Measurements from ENCODE around the gene ASRGL1.
"Not testable (repeated sequence)": the region's sequence is repeated elsewhere in the genome, so short reads cannot be mapped to it uniquely, and the experiment has no call there.

ASRGL1 gene

GRCh38 chr11:62337303-62338181 lies at the start of gene ASRGL1:
Gene ASRGL1, plus strand, starts transcription at chr11:62337448. Its CDS starts 530 bp downstream, at chr11:62337978.
- Histone ChIP-seq H3K4me3 (peak within 1 kb of the TSS; percentile 71), H3K27me3 (peaks cover 60% of the 10 kb centered on the region), H3K27ac (no peak within 1 kb of the TSS), H3K9ac (peak within 1 kb of the TSS; percentile 55; the same call in 1 of the 2 replicates), H4K20me1 (0 out of 2 replicates have a peak, but pooled peaks cover 6% of the 10 kb centered on the region), H3K9me3 (peaks cover 19% of the 10 kb centered on the region), H3K4me1 (peaks cover 36% of the 10 kb centered on the region), H3K4me2 (peak within 1 kb of the TSS; percentile 79), H3K36me3 (no peaks in the 10 kb centered on the region)
- TF ChIP-seq Cebpa-rat (IDR thresholded peaks at IDR 0.05), result no peak

- no peaks in the 10 kb centered on the region for H4K20me1 ChIP-seq
- no peaks in the 10 kb centered on the region for H3K27me3 ChIP-seq
- no peak overlapping the region for H3K27ac ChIP-seq
- H3K9ac ChIP-seq, result no peak overlapping the region
- H3K4me1 ChIP-seq, result no peaks in the 10 kb centered on the region
- H3K4me2 ChIP-seq, result no peak overlapping the region
- TF ChIP-seq Cebpa-rat (IDR thresholded peaks at IDR 0.05), result no peak
- H3K9me3 ChIP-seq, result no peaks in the 10 kb centered on the region
- no peaks in the 10 kb centered on the region for H3K36me3 ChIP-seq
- H3K4me3 ChIP-seq, result no peak overlapping the region
Observed at GRCh38 chr11:62295504-62295903, 41.7 kb upstream of the ASRGL1 start.

GRCh38 chr11:62298975-62299374 lies 38.3 kb upstream of the ASRGL1 start, which contains the start of gene SCGB1D4:
Gene SCGB1D4, minus strand, starts transcription at chr11:62299075. Its CDS starts 65 bp downstream, at chr11:62299010.
- H3K4me1 ChIP-seq, result no peaks in the 10 kb centered on the region
- H3K9ac ChIP-seq, result no peak within 1 kb of the TSS
- H3K4me2 ChIP-seq, result no peak within 1 kb of the TSS
- no peaks in the 10 kb centered on the region for H4K20me1 ChIP-seq
- no peaks in the 10 kb centered on the region for H3K36me3 ChIP-seq
- H3K27ac ChIP-seq, result no peak within 1 kb of the TSS
- TF ChIP-seq Cebpa-rat (IDR thresholded peaks at IDR 0.05), result no peak
- H3K27me3 ChIP-seq, result no peaks in the 10 kb centered on the region
- no peak within 1 kb of the TSS for H3K4me3 ChIP-seq
- no peaks in the 10 kb centered on the region for H3K9me3 ChIP-seq

GRCh38 chr11:62306227-62306626 lies 31.0 kb upstream of the ASRGL1 start:
- Histone ChIP-seq H3K27me3 (no peaks in the 10 kb centered on the region), H3K4me2 (peak overlapping the region; percentile 39), H3K4me3 (no peak overlapping the region), H3K36me3 (no peaks in the 10 kb centered on the region), H3K27ac (no peak overlapping the region), H3K9me3 (peaks cover 23% of the 10 kb centered on the region), H3K4me1 (peaks cover 11% of the 10 kb centered on the region), H4K20me1 (no peaks in the 10 kb centered on the region), H3K9ac (no peak overlapping the region)
- TF ChIP-seq Cebpa-rat (IDR thresholded peaks at IDR 0.05), result no peak

GRCh38 chr11:62307950-62308349 lies 29.3 kb upstream of the ASRGL1 start:
- no peak overlapping the region for H3K27ac ChIP-seq
- H3K9ac ChIP-seq, result no peak overlapping the region
- H3K27me3 ChIP-seq, result no peaks in the 10 kb centered on the region
- H3K9me3 ChIP-seq, result peaks cover 23% of the 10 kb centered on the region
- H4K20me1 ChIP-seq, result no peaks in the 10 kb centered on the region
- no peaks in the 10 kb centered on the region for H3K36me3 ChIP-seq
- H3K4me3 ChIP-seq, result no peak overlapping the region
- H3K4me1 ChIP-seq, result peaks cover 11% of the 10 kb centered on the region
- no peak overlapping the region for H3K4me2 ChIP-seq
- TF ChIP-seq Cebpa-rat (IDR thresholded peaks at IDR 0.05), result no peak

- Histone ChIP-seq H3K9ac (no peak overlapping the region), H4K20me1 (no peaks in the 10 kb centered on the region), H3K4me1 (peaks cover 11% of the 10 kb centered on the region), H3K4me3 (no peak overlapping the region), H3K36me3 (no peaks in the 10 kb centered on the region), H3K4me2 (no peak overlapping the region), H3K9me3 (peaks cover 23% of the 10 kb centered on the region), H3K27me3 (no peaks in the 10 kb centered on the region), H3K27ac (no peak overlapping the region)
- TF ChIP-seq Cebpa-rat (IDR thresholded peaks at IDR 0.05), result no peak
Observed at GRCh38 chr11:62309991-62310390, 27.3 kb upstream of the ASRGL1 start.

- Histone ChIP-seq H4K20me1 (no peaks in the 10 kb centered on the region), H3K36me3 (no peaks in the 10 kb centered on the region), H3K4me3 (no peak overlapping the region), H3K9me3 (no peaks in the 10 kb centered on the region), H3K4me2 (no peak overlapping the region), H3K9ac (no peak overlapping the region), H3K4me1 (no peaks in the 10 kb centered on the region), H3K27ac (no peak overlapping the region), H3K27me3 (no peaks in the 10 kb centered on the region)
- TF ChIP-seq Cebpa-rat (IDR thresholded peaks at IDR 0.05), result no peak
Observed at GRCh38 chr11:62315431-62315830, 21.8 kb upstream of the ASRGL1 start.

- H4K20me1 ChIP-seq, result no peaks in the 10 kb centered on the region
- no peak overlapping the region for H3K4me3 ChIP-seq
- H3K36me3 ChIP-seq, result no peaks in the 10 kb centered on the region
- H3K4me2 ChIP-seq, result no peak overlapping the region
- no peaks in the 10 kb centered on the region for H3K4me1 ChIP-seq
- no peaks in the 10 kb centered on the region for H3K9me3 ChIP-seq
- no peak for TF ChIP-seq Cebpa-rat (IDR thresholded peaks at IDR 0.05)
- H3K9ac ChIP-seq, result no peak overlapping the region
- no peak overlapping the region for H3K27ac ChIP-seq
- no peaks in the 10 kb centered on the region for H3K27me3 ChIP-seq
Observed at GRCh38 chr11:62322524-62322923, 14.7 kb upstream of the ASRGL1 start.

GRCh38 chr11:62324731-62325556 lies 12.3 kb upstream of the ASRGL1 start:
- Histone ChIP-seq H3K36me3 (no peaks in the 10 kb centered on the region), H3K4me1 (no peaks in the 10 kb centered on the region), H3K9ac (no peak overlapping the region), H3K4me2 (no peak overlapping the region), H4K20me1 (no peaks in the 10 kb centered on the region), H3K27ac (no peak overlapping the region), H3K9me3 (no peaks in the 10 kb centered on the region), H3K27me3 (no peaks in the 10 kb centered on the region), H3K4me3 (no peak overlapping the region)
- TF ChIP-seq Cebpa-rat (IDR thresholded peaks at IDR 0.05), result peak; percentile 56; the same call in 1 of the 2 replicates

- H3K27ac ChIP-seq, H3K4me2 ChIP-seq, H3K4me1 ChIP-seq, H3K9me3 ChIP-seq, H3K27me3 ChIP-seq, H3K4me3 ChIP-seq, H3K9ac ChIP-seq, H4K20me1 ChIP-seq, H3K36me3 ChIP-seq: not testable (repeated sequence)
Observed at GRCh38 chr11:62325781-62326180, 11.5 kb upstream of the ASRGL1 start.

- H3K9me3 ChIP-seq, H3K27me3 ChIP-seq, H3K36me3 ChIP-seq, H3K4me3 ChIP-seq, H3K27ac ChIP-seq, H3K9ac ChIP-seq, H3K4me2 ChIP-seq, H4K20me1 ChIP-seq, H3K4me1 ChIP-seq: not testable (repeated sequence)
Observed at GRCh38 chr11:62326719-62327118, 10.5 kb upstream of the ASRGL1 start.

- not testable (repeated sequence) for H3K9me3 ChIP-seq, H3K9ac ChIP-seq, H3K27me3 ChIP-seq, H3K4me2 ChIP-seq, H3K27ac ChIP-seq, H3K4me3 ChIP-seq, H3K36me3 ChIP-seq, H3K4me1 ChIP-seq, H4K20me1 ChIP-seq
Observed at GRCh38 chr11:62327541-62327940, 9.7 kb upstream of the ASRGL1 start.

GRCh38 chr11:62331264-62331663 lies 6.0 kb upstream of the ASRGL1 start:
- H3K27me3 ChIP-seq, result peaks cover 22% of the 10 kb centered on the region
- not testable (repeated sequence) for H3K27ac ChIP-seq, H3K4me3 ChIP-seq, H3K9ac ChIP-seq, H3K4me1 ChIP-seq, H3K36me3 ChIP-seq, H3K9me3 ChIP-seq, H4K20me1 ChIP-seq, H3K4me2 ChIP-seq
